Stimulated activated CD8-positive, alpha-beta memory T cell treated with anti-CD3 and anti-CD28 coated beads, Interleukin-12 subunit alpha, Interleukin-12 subunit beta, amount 100 ng/mL, for 1 hour (primary cell): Measurements from ENCODE around the gene TMEM256.

Experiments
- DNase-seq: peaks from one replicate; pipeline ENCODE4 v3.0.0-alpha.2; 2020; ENCODE audit warnings: low read depth

Gene TMEM256

DNA sequence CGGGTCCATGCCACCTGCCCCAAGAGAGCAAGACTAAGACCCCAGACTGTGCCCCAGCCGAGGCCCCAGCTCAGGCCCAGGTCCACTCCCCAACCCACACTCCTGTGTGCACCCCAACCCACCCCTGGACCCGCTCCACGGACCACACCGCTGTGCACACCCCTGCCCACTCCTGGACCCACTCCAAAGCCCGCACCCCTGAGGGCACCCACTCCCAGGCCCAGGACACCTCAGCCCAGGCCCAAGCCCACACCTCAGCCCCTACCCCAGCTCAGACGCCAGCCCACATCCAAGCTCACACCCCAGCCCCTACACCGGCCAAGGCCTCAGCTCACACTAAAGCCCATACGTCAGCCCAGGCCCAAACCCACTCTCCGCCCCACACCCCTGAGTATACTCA, 25.8 kb upstream of the TMEM256 start:
- no peak for DNase-seq

DNA sequence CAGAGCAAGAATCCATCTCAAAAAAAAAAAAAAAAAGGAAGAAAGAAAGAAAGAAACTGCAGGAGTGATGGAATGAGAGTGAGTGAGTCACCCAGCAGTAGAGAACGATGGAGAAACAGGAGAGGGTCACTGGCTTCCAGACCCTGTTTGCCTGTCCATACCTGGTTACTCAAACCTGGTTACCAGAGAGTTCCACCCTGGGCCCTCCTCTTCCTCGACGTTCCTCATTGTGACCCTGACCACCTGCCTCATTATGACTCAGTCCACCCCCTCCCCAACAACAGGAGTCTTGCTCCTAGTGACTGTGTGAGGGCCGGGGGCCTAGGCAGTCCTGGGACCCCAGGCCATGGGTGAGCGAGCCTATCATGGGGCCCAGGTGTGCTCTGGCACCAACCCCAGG, 24.7 kb upstream of the TMEM256 start, which contains the start of gene SPEM3:
SPEM3 (plus strand) TSS at position 301 of the 400 bp plus-strand sequence; CDS start at position 347, 46 bp downstream.
- DNase-seq, result no peak

GRCh38 chr17:7427549-7427948, 23.7 kb upstream of the TMEM256 start:
- DNase-seq, result no peak

GRCh38 chr17:7426896-7427489, 23.1 kb upstream of the TMEM256 start:
- no peak for DNase-seq

DNA sequence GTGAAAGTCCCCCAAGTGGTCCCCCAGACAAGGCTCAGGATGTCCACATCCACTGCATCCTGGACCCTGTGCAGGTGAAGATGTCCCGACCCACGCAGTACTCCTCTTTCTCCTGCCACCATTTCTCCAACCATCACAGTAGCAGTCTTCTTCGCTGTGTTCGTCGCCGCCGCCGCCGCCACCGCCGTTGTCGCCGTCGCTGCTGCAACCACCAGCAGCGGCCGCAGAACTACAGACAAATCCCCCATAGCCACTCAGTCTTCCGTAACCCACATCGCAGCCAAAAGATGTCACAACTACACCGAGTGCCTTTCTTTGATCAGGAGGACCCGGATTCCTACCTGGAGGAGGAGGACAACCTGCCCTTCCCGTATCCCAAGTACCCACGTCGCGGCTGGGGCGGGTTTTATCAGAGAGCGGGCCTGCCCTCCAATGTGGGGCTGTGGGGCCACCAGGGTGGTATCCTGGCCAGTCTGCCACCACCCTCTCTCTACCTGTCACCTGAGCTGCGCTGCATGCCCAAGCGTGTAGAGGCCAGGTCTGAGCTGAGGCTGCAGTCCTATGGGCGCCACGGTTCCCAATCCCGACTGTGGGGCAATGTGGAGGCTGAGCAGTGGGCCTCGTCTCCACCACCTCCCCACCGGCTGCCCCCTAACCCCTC, 22.4 kb upstream of the TMEM256 start:
- no peak for DNase-seq

DNA sequence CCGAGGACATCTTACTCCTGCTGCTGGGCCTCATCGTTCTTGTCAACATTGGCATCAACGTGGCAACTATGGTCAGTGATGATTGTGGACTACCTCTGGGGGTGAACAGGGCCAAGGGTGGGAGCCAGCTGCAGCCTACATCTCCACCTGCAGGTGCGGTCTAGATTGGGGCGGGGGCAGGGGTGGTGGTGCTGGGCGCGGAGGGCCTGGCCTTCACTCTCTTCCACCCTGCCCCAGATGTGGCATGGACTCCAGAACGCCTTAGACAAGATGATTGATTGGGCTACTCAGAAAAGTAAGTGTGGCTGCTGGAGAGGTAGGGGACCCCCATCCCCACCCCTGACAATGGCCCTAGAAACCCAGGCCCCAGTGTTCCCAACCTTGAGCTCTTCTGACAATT, 21.9 kb upstream of the TMEM256 start:
- no peak for DNase-seq

DNA sequence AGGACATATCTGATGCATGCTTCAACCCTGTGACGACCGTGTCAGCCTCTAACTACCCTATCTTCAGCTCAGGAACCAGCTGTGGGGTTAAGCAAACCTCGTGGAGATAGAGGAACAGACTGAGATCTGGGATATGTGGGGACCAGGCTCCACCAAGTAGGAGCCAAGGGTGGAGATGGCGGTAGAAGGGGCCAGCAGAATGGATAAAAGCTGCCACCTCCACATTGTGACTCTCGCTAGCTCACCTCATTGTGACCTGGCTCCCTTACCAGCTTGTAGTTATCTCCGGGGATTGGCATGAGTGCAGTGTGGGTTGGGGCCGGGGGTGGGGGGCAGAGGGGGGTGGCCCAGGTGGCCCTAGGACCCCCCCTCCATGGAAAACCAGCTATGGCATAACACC, 21.4 kb upstream of the TMEM256 start, which contains the start of gene SPEM2:
SPEM2 (plus strand) TSS at position 301 of the 400 bp plus-strand sequence; CDS start at position 374, 73 bp downstream.
- DNase-seq, result no peak

GRCh38 chr17:7423679-7424078, 19.8 kb upstream of the TMEM256 start:
- no peak for DNase-seq

DNA sequence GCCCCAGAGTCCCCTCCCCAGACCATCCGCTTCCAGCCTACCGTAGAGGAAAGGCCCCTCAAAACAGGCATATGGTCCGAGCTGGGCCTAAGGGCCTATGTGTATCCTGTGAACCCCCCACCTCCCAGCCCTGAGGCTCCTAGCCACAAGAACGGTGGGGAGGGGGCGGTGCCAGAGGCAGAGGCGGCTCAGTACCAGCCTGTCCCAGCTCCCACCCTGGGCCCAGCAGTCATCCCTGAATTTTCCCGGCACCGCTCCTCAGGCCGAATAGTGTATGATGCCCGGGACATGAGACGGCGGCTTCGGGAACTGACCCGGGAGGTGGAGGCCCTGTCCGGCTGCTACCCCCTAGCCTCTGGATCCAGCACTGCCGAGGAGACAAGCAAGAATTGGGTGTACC, 17.3 kb upstream of the TMEM256 start:
- no peak for DNase-seq

GRCh38 chr17:7419819-7420610, 16.1 kb upstream of the TMEM256 start, which contains the start of gene SPEM1:
SPEM1 (plus strand) TSS chr17:7420324; CDS start chr17:7420385, 61 bp downstream.
- DNase-seq, result no peak

- no peak for DNase-seq
These were observed 14.7 kb upstream of the TMEM256 start for GRCh38 chr17:7418472-7419152.

- DNase-seq, result no peak
These were observed 13.3 kb upstream of the TMEM256 start for GRCh38 chr17:7417056-7417655.

GRCh38 chr17:7416323-7416722, 12.4 kb upstream of the TMEM256 start:
- no peak for DNase-seq

GRCh38 chr17:7415784-7416183, 11.9 kb upstream of the TMEM256 start:
- DNase-seq, result no peak

DNA sequence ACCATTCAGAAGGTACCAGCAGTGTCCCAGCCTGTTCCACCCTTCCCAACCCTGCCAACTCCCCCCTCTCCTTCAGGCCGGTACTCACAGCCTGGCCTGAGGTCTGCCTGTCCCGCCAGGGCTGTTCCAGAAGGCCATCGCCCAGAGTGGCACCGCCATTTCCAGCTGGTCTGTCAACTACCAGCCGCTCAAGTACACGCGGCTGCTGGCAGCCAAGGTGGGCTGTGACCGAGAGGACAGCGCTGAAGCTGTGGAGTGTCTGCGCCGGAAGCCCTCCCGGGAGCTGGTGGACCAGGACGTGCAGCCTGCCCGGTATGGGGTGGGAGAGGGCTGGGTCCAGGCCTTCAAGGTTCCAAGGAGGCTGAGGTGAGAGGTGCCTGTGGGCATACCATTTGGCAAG, 10.9 kb upstream of the TMEM256 start:
- no peak for DNase-seq

DNA sequence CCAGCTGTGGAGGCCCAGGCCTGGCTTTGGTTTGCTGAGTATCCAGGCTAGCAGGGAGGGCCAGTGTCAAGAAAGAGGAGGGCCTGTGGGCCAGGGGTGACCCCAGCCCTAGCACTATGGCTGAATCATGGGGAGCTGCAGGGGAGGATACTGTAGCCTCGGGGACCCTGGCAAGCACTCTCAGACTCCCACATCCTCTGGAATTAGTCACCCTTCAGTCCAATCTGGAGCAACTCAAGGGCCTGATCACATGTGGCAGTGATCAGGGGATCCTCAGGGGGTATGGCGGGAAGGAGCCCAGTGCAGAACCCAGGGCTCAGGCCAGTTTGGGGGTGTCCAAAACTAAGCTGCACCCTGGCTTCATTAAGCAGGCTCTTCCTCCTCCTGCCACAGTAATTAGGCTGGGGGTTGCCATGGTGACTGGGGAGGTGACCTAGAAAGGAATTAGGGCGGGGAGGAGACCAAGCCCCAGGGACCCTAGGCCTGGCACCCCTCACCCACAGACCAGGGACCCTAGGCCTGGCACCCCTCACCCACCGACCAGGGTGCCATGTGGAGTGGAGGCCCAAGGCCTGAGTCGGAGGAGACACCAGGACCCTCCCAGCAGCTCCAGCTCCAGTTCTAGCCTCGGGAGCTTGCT, 9.6 kb upstream of the TMEM256 start:
- no peak for DNase-seq

DNA sequence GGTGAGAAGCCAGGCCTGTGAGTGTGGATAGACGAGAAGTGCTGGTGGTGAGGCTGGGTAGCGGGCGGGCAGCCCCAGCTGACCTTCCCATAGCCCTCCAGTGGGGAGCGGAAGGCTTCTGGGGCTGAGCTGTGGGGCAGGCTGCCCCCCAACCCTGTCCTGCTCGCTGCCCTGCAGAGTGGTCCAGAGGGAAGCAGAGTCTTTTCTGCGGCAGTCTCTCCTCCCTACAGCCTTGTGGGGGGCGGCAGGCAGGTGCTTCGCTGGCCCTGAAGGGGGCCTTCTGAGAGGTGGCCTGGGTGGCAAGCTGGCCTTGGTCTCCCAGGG, 7.5 kb upstream of the TMEM256 start:
- no peak for DNase-seq

DNA sequence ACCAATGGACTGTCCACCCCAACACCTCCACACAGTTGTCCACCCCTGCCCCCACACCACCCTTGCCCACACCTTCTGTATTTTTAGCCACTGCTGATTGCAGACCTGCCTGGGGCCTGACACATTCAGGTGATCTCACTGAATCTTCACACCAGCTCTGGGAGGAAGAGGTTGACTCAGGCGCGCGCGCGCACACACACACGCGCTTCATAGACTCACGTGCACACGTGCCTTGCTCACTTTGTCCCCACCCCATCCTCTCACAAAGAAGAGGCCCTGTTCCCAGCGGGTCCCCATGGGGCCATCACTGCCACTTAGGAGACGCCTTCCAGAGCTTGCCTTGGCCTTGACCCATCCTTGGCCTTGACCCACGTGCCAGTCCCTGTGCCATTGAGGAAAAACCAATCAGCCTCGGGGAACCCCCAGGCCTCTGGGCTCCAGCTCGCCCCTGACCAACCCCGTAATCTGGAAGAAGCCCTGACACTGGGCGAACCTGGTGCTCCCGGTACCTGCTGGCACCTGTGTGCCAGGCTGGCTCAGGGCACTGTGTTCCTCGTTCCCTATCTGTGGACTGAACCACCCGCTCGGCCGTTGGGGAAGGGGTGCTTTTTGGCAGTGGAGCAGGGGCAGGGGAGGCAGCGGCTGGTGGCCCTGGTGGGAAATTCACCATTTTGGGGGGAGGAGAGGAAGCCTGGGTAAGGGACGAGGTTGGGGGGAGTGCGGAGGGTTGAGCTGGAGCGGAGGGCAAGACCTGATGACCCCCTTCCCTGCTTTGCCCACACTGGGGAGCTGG, 6.9 kb upstream of the TMEM256 start:
- DNase-seq, result no peak

DNA sequence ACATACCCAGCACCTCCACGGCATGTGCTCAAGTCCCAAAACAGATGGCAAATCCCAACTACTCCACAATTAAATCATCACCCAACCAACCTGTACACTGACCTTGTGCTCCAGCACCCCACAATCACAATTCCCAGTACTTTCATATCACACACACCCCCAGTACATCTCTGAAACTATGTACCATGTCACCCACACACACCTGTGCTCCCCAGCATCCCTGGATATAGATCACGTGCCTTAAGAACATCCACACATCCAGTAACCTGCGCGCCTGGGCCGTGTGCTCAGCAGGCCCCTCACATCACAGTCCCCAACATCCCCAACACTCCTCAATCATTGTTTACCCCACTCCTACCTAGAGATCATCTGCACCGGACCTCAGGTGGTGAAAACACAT, 5.8 kb upstream of the TMEM256 start:
- DNase-seq, result no peak

DNA sequence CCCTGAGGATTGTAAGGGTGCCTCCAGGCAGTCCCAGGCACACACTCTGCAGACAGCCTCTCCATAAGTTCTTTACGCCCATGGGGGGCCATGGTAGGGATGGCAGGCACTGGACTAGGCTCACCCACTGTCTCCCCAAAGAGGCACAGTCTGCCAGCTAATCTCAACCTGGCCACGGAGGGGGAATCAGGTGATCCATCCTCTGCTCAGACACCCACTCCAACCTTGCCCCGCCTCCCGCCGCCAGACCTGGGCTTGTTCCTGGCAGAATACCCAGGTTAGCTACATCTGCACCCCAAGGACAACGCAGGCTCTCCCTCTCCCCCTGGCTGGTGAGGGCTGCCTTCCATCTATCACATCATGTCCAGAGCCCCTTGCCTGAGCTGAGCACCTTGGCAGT, 5.0 kb upstream of the TMEM256 start:
- DNase-seq, result no peak

- no peak for DNase-seq
These were observed 4.4 kb upstream of the TMEM256 start for GRCh38 chr17:7408252-7408727.
